GM12873 (cell line): Measurements from ENCODE around the gene OGFOD1.

Experiments used
- CTCF ChIP-seq: IDR thresholded peaks from 2 replicates; pipeline ENCODE4 v1.5.1; 2012; ENCODE audit warnings: low read depth, mild to moderate bottlenecking, moderate library complexity, low read length, control low read depth; ENCODE audit not compliant: insufficient read depth; ENCODE audit errors: missing control alignments

Gene OGFOD1

GRCh38 chr16:56450986-56451752 lies at the start of gene OGFOD1, which contains the start of gene NUDT21:
OGFOD1 (plus strand) TSS chr16:56451554; CDS start chr16:56451613, 59 bp downstream.
NUDT21 (minus strand) TSS chr16:56451332; CDS start chr16:56451202, 130 bp downstream.
- TF ChIP-seq CTCF: no peak

GRCh38 chr16:56405977-56406672 lies 45.2 kb upstream of the OGFOD1 start:
- no peak for TF ChIP-seq CTCF

- no peak for TF ChIP-seq CTCF
Observed at GRCh38 chr16:56408379-56409098, 42.8 kb upstream of the OGFOD1 start.

- no peak for TF ChIP-seq CTCF
Observed at GRCh38 chr16:56409195-56409594, 42.2 kb upstream of the OGFOD1 start.

- TF ChIP-seq CTCF: no peak
Observed at GRCh38 chr16:56411123-56411522, 40.2 kb upstream of the OGFOD1 start.

GRCh38 chr16:56411624-56412023 lies 39.7 kb upstream of the OGFOD1 start:
- no peak for TF ChIP-seq CTCF

- no peak for TF ChIP-seq CTCF
Observed at GRCh38 chr16:56413381-56413780, 38.0 kb upstream of the OGFOD1 start.
